ENCODE results near the gene CASK. TPM values are rescaled to one million over a fixed set of nuclear protein-coding genes. Genes with fewer than 3 reads are reported as not detected.

CASK gene
- total and polyA plus RNA-seq, 2 donors from 2014 or later, result 15.9 to 58.9 TPM

DNA sequence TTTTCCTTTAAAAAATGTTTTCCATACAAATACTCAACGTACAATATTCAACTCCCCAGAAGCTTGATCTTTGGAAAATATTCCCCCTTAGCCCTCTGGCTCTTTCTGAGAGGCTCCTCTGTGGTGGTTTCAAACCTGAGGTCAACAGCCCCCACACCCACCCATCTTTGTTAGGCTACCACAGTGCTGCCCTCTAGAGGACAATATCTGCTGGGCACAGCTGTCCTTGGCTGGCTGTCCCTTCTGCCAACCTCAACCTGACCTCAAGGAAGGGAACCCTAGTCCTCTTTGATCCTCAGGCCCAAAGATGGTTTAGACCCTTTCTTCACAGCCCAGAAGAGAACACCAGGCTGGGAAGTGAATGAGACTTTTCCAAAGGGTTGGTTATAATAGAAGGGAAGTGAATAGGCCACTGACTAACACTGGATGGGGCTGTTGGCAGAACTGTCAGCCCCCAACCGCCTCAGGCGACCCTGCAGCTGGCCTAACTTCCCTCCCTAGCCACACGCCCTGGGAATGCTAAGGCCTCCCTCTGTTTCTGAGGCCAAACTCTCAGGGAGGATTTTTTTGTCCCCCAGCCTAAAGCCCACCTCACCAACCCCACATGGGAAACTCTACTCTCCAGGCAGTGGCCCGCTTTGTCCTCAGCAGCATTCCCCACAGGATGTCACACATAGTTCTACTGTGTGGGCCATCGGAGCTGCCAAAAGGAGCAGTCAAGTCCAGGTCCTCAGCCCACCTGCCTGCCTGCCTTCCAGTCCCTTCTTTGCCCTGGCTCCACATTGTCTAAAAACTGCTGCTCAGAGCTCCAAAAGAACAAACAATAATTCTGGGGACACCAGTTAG is 441.9 kb downstream of the CASK start:
- H3K9ac ChIP-seq (ENCODE audit: low read length in 3 of 3), result no peak overlapping the region
- H3K27ac ChIP-seq (ENCODE audit: low read depth in 2 of 2, low read length in 2 of 2), result no peak overlapping the region
- DNase-seq, result no peak
- no peaks in the 10 kb centered on the region for H3K36me3 ChIP-seq (ENCODE audit: control insufficient read depth in 2 of 3, insufficient read depth in 3 of 3, low read length in 3 of 3)
- TF ChIP-seq, protein P1, sequence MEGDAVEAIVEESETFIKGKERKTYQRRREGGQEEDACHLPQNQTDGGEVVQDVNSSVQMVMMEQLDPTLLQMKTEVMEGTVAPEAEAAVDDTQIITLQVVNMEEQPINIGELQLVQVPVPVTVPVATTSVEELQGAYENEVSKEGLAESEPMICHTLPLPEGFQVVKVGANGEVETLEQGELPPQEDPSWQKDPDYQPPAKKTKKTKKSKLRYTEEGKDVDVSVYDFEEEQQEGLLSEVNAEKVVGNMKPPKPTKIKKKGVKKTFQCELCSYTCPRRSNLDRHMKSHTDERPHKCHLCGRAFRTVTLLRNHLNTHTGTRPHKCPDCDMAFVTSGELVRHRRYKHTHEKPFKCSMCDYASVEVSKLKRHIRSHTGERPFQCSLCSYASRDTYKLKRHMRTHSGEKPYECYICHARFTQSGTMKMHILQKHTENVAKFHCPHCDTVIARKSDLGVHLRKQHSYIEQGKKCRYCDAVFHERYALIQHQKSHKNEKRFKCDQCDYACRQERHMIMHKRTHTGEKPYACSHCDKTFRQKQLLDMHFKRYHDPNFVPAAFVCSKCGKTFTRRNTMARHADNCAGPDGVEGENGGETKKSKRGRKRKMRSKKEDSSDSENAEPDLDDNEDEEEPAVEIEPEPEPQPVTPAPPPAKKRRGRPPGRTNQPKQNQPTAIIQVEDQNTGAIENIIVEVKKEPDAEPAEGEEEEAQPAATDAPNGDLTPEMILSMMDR (IDR thresholded peaks at IDR 0.05; ENCODE audit: borderline replicate concordance, extremely low read depth, insufficient read depth), result no peak
- intact Hi-C loops (cut with DNase I), result no loop called here
- H3K9me3 ChIP-seq (ENCODE audit: control insufficient read depth in 2 of 3, insufficient read depth in 1 of 3, low read length in 3 of 3), result no peaks in the 10 kb centered on the region
- FAIRE-seq, result no peak
- no peak overlapping the region for H3K4me3 ChIP-seq (ENCODE audit: low read length in 3 of 3)
- H3K4me1 ChIP-seq (ENCODE audit: control insufficient read depth in 2 of 3, insufficient read depth in 2 of 3, low read depth in 1 of 3, low read length in 3 of 3), result no peaks in the 10 kb centered on the region
- no peaks in the 10 kb centered on the region for H3K27me3 ChIP-seq (ENCODE audit: control insufficient read depth, insufficient read depth, low read length)

DNA sequence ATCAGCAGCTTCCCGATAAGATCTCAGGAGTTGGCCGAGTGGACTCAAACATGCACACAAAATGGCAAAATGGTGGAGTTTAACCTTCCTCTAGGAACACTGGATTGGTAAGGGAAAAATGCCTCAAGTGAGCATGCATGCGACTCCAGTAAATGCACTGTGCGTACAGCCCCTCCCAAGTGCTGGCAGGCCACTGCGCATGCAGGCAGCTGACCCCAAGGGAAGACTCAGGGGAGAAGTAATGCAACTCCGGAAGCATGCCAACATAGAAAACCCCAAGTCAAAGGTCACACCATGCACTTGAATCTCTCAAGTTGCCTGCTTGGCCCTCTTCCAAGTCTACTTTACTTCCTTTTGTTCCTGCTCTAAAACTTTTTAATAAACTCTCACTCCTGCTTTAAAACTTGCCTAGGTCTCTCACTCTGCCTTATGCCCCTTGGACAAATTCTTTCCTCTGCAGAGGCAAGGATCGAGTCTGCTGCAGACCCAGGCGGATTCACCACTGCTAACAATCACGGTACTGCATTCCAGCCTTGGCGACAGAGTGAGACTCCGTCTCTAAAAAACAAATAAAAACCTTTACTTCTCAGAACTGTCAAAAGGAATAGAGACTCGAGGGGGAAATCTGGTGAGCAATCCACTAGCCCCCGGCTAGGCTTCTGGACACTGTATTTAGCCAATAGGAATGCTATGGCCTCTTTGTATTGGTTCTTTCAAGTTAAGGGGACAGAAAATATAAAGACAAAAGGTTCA is 442.7 kb downstream of the CASK start:
- Histone ChIP-seq H3K27me3 (ENCODE audit: control insufficient read depth, insufficient read depth, low read length) (no peaks in the 10 kb centered on the region), H3K4me1 (ENCODE audit: control insufficient read depth in 2 of 3, insufficient read depth in 2 of 3, low read depth in 1 of 3, low read length in 3 of 3) (peaks cover 0 to 4% (median 0%) of the 10 kb centered on the region in 3 donors), H3K9me3 (ENCODE audit: control insufficient read depth in 2 of 3, insufficient read depth in 1 of 3, low read length in 3 of 3) (no peaks in the 10 kb centered on the region), H3K4me3 (ENCODE audit: low read length in 3 of 3) (no peak overlapping the region), H3K9ac (ENCODE audit: low read length in 3 of 3) (no peak overlapping the region), H3K27ac (ENCODE audit: low read depth in 2 of 2, low read length in 2 of 2) (no peak overlapping the region), H3K36me3 (ENCODE audit: control insufficient read depth in 2 of 3, insufficient read depth in 3 of 3, low read length in 3 of 3) (no peaks in the 10 kb centered on the region)
- DNase-seq, result no peak
- no peak for FAIRE-seq
- intact Hi-C loops (cut with DNase I), result no loop called here
- TF ChIP-seq, protein P1 (IDR thresholded peaks at IDR 0.05; ENCODE audit: borderline replicate concordance, extremely low read depth, insufficient read depth), result no peak

DNA sequence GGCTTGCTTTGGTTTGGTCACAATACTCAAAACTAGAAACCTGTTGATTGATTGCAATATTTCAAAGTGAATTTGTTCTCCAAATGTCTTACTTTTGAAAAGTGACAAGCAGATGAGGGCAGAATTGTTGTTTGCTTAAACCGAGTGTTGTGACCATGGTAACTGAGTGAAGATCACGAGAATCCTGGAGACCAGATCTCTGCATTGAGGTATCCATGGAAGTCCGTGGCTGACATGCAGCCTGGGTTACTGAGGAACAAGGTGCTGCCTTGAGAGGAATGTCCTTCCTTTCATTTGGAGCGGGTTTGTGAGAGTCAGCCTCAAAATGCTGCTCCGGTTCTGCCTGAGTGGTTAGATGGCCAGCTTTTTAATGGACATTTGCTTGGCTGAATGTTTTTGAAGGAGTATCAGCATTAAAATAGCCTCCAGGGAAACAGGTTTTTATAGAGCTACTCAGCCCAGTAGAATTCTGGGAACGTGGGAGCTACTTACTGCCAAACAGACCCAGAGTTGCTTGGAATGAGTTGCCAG is 444.9 kb downstream of the CASK start:
- H3K9me3 ChIP-seq (ENCODE audit: control insufficient read depth in 2 of 3, insufficient read depth in 1 of 3, low read length in 3 of 3), result no peaks in the 10 kb centered on the region
- no peak overlapping the region for H3K4me3 ChIP-seq (ENCODE audit: low read length in 3 of 3)
- DNase-seq (peak in 1 of 5 donors; percentile 24), FAIRE-seq (no peak)
- TF ChIP-seq, protein P1 (IDR thresholded peaks at IDR 0.05; ENCODE audit: borderline replicate concordance, extremely low read depth, insufficient read depth), result no peak
- no peak overlapping the region for H3K27ac ChIP-seq (ENCODE audit: low read depth in 2 of 2, low read length in 2 of 2)
- H3K4me1 ChIP-seq (ENCODE audit: control insufficient read depth in 2 of 3, insufficient read depth in 2 of 3, low read depth in 1 of 3, low read length in 3 of 3), result peaks cover 0 to 4% (median 0%) of the 10 kb centered on the region in 3 donors
- intact Hi-C loops (cut with DNase I), result no loop called here
- no peak overlapping the region for H3K9ac ChIP-seq (ENCODE audit: low read length in 3 of 3)
- H3K36me3 ChIP-seq (ENCODE audit: control insufficient read depth in 2 of 3, insufficient read depth in 3 of 3, low read length in 3 of 3), result no peaks in the 10 kb centered on the region
- no peaks in the 10 kb centered on the region for H3K27me3 ChIP-seq (ENCODE audit: control insufficient read depth, insufficient read depth, low read length)

Measured in kidney (tissue), 14 donors.